ENCODE data around the gene HS3ST6. TPM values are rescaled to one million over a fixed set of nuclear protein-coding genes. Genes with fewer than 3 reads are reported as not detected.

Gene HS3ST6
- total and polyA plus RNA-seq, 2 of the 13 experiments (the other 11 are each of a cell fraction or from before 2014, with no cell fraction given): not detected

- peak; percentile 88 for TF ChIP-seq BHLHE40 (IDR thresholded peaks at IDR 0.05; ENCODE audit: low read length)
- TF ChIP-seq ZNF460 (CRISPR knock-in tag; IDR thresholded peaks at IDR 0.05; ENCODE audit: borderline replicate concordance): no peak
- no peak for TF ChIP-seq ELK4 (CRISPR knock-in tag; IDR thresholded peaks at IDR 0.05; ENCODE audit: borderline replicate concordance)
- no peak for TF ChIP-seq ZNF281 (CRISPR knock-in tag; IDR thresholded peaks at IDR 0.05; ENCODE audit: borderline replicate concordance)
- peak; percentile 27; the same call in 1 of the 2 replicates for TF ChIP-seq SP2 (CRISPR knock-in tag; IDR thresholded peaks at IDR 0.05)
- TF ChIP-seq MEIS2 (CRISPR knock-in tag; IDR thresholded peaks at IDR 0.05): no peak
- TF ChIP-seq SMARCC2 (IDR thresholded peaks at IDR 0.05): no peak
- no peak for TF ChIP-seq KLF9 (CRISPR knock-in tag; IDR thresholded peaks at IDR 0.05; ENCODE audit: low read depth)
- TF ChIP-seq DNMT1 (CRISPR knock-in tag; IDR thresholded peaks at IDR 0.05): no peak
- no peak for TF ChIP-seq ZNF264 (CRISPR knock-in tag; IDR thresholded peaks at IDR 0.05)
- no peak for TF ChIP-seq ZFP62 (CRISPR knock-in tag; IDR thresholded peaks at IDR 0.05)
- no peak for TF ChIP-seq GATAD2A (CRISPR knock-in tag; IDR thresholded peaks at IDR 0.05)
- no peak for TF ChIP-seq HHEX (CRISPR knock-in tag; IDR thresholded peaks at IDR 0.05)
- no peak for TF ChIP-seq IKZF1 (IDR thresholded peaks at IDR 0.05)
- peak; percentile 91 for TF ChIP-seq CTCF (CRISPR knock-in tag; IDR thresholded peaks at IDR 0.05)
- TF ChIP-seq TGIF2 (CRISPR knock-in tag; IDR thresholded peaks at IDR 0.05): peak; percentile 49; the same call in 1 of the 2 replicates
- TF ChIP-seq TERF1 (CRISPR knock-in tag; IDR thresholded peaks at IDR 0.05): no peak
- no peak for TF ChIP-seq ZBTB14 (CRISPR knock-in tag; IDR thresholded peaks at IDR 0.05)
- TF ChIP-seq ZSCAN29 (CRISPR knock-in tag; conservative IDR thresholded peaks at IDR 0.05): no peak
- no peak for TF ChIP-seq ISX (CRISPR knock-in tag; conservative IDR thresholded peaks at IDR 0.05)
- TF ChIP-seq ZMYM2 (CRISPR knock-in tag; IDR thresholded peaks at IDR 0.05): 0 out of 2 replicates have a peak, but pooled peaks have one; percentile 3
These were observed 23.2 kb upstream of the HS3ST6 start (continued) for GRCh38 chr16:1941162-1942046.
